K562 (cell line): ENCODE data around the gene GMNN. TPM values are rescaled to one million over a fixed set of nuclear protein-coding genes. Genes with fewer than 3 reads are reported as not detected.

Experiments used
- CBFA2T2 ChIP-seq: fragments of 450-650 bp; conservative IDR thresholded peaks from 2 replicates; pipeline ENCODE4 v1.6.1; 2017; ENCODE audit warnings: mild to moderate bottlenecking
- DMBX1 ChIP-seq: fragments of 250-450 bp; sonication (Bioruptor Pico); IDR thresholded peaks from 2 replicates; pipeline ENCODE4 v1.8.0; 2022; ENCODE audit warnings: inconsistent platforms, mild to moderate bottlenecking, moderate library complexity, borderline replicate concordance
- E2F8 ChIP-seq: fragments of 450-650 bp; IDR thresholded peaks from 2 replicates; pipeline ENCODE4 v1.7.1; 2018; ENCODE audit warnings: mild to moderate bottlenecking, low read depth; ENCODE audit not compliant: partially characterized antibody
- E4F1 ChIP-seq: fragments of 250-450 bp; sonication (Bioruptor Pico); IDR thresholded peaks from 2 replicates; pipeline ENCODE4 v1.5.0; 2021; ENCODE audit warnings: mild to moderate bottlenecking, borderline replicate concordance
- FOXJ2 ChIP-seq: fragments of 200-800 bp; sonication (Bioruptor generic); IDR thresholded peaks from 2 replicates; pipeline ENCODE4 v1.6.1; 2016; ENCODE audit warnings: missing genetic modification characterization, missing compliant biosample characterization
- FOXK2 ChIP-seq, 2 experiments: fragments of 450-650 bp; IDR thresholded peaks in 1 of 2; conservative IDR thresholded peaks in 1 of 2; 2 replicates each; pipeline ENCODE4 v1.6.1; 2016; ENCODE audit warnings: low read depth in 2 of 2, mild to moderate bottlenecking in 1 of 2
- MBD2 ChIP-seq: sonication (generic); IDR thresholded peaks from 2 replicates; pipeline ENCODE4 v1.6.1; 2016; ENCODE audit warnings: low read depth, borderline replicate concordance
- PHF20 ChIP-seq: fragments of 450-650 bp; IDR thresholded peaks from 2 replicates; pipeline ENCODE4 v1.6.1; 2018; ENCODE audit not compliant: partially characterized antibody
- VEZF1 ChIP-seq: fragments of 200-800 bp; sonication (Bioruptor generic); IDR thresholded peaks from 2 replicates; pipeline ENCODE4 v1.6.1; 2017; ENCODE audit warnings: missing genetic modification characterization, missing compliant biosample characterization
- ZNF449 ChIP-seq: fragments of 250-450 bp; sonication (Bioruptor Pico); IDR thresholded peaks from 2 replicates; pipeline ENCODE4 v1.8.0; 2022; ENCODE audit warnings: moderate library complexity, mild to moderate bottlenecking, inconsistent platforms
- ZNF639 ChIP-seq, 2 experiments: fragments of 200-800 bp in 1 of 2; sonication (Bioruptor generic) in 1 of 2; sonication (generic) in 1 of 2; formaldehyde crosslinking in 1 of 2; IDR thresholded peaks in 1 of 2; conservative IDR thresholded peaks in 1 of 2; 2 replicates each; pipeline versions ENCODE4 v1.5.0 to v1.6.1; 2016 to 2020; ENCODE audit warnings: missing compliant biosample characterization in 1 of 2, missing genetic modification characterization in 1 of 2, missing genetic modification reagents in 1 of 2
- polyA plus RNA-seq, 8 experiments: library from polyadenylated mRNA; depleted of rRNA in 4 of 8; stranded (reverse) in 5 of 8; unstranded in 3 of 8; fragments of >200 nt; fragmentation: Nextera tagmentation in 2 of 8; fragmentation: Illumina TruSeq in 1 of 8; extraction: Ambion mirVana in 2 of 8; extraction: Trizol in 1 of 8; gene quantifications; 2 replicates each; pipeline versions ENCODE4 v1.2.1 to v1.2.3, GENCODE V29; 2011 to 2014; ENCODE audit warnings: inconsistent platforms in 1 of 8, missing spikeins in 1 of 8
- total RNA-seq, 7 experiments: library from RNA; depleted of rRNA in 6 of 7; stranded (reverse); fragments of >200 nt in 6 of 7; fragmentation: Illumina TruSeq in 2 of 7; extraction: Trizol in 2 of 7; gene quantifications; 2 replicates each; pipeline versions ENCODE4 v1.2.1 to v1.2.3, GENCODE V29; 2011 to 2021; ENCODE audit warnings: low replicate concordance in 1 of 7

Gene GMNN
- total and polyA plus RNA-seq, 9 of the 15 experiments (the other 6 are each of a cell fraction or from before 2014, with no cell fraction given): 144 to 370 (median 210) TPM

DNA sequence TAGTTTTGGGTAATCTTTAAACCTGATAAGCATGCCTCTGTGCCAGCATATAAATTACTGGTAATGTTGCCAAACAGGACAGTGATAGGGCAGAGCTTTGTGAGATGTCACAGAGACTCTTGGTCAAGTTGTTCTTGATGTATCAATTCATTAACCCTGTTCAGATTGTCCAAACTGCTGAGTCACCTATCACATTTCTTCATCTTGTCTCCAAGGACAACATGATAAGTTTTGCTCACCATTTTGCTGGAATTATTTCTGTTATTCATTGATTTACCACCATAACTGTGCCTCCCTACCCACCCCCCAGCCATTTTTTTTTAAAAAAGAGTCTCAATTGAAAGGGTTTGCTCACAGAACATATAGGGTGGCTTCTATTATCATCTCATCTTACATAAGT lies 19.5 kb upstream of the GMNN start (continued):
- TF ChIP-seq MBD2: no peak
- TF ChIP-seq DMBX1 (CRISPR knock-in tag): no peak
- no peak; a peak in 1 of 4 replicates for TF ChIP-seq ZNF639 (CRISPR knock-in tag; conservative IDR thresholded peaks at IDR 0.05 in 1 of 2, IDR thresholded peaks at IDR 0.05 in 1 of 2)
- TF ChIP-seq E2F8: no peak
- no peak for TF ChIP-seq PHF20
- no peak for TF ChIP-seq E4F1 (CRISPR knock-in tag)
- TF ChIP-seq FOXJ2 (tag): peak; percentile 92
- TF ChIP-seq FOXK2 (conservative IDR thresholded peaks at IDR 0.05 in 1 of 2, IDR thresholded peaks at IDR 0.05 in 1 of 2; ENCODE audit: low read depth in 2 of 2): no peak
- no peak for TF ChIP-seq CBFA2T2
- TF ChIP-seq ZNF449 (CRISPR knock-in tag): no peak
- peak; percentile 36 for TF ChIP-seq VEZF1 (CRISPR knock-in tag)
